HL-60 (cell line): ENCODE measurements around the gene TRUB2.
A peak's percentile ranks its signal among the peaks of the same experiment; 100 is the strongest.

Experiments
- DNase-seq, 2 experiments: peaks; one replicate each; pipeline ENCODE4 v3.0.0-alpha.2; 2010 to 2020; ENCODE audit warnings: low read depth in 1 of 2, low spot score in 1 of 2
- H3K27ac ChIP-seq: fragments of 250-450 bp; sonication (Bioruptor Pico); replicated peaks from 2 replicates; pipeline ENCODE4 v1.5.1; 2020; ENCODE audit warnings: mild to moderate bottlenecking, moderate library complexity
- H3K27me3 ChIP-seq: fragments of 250-450 bp; sonication (Bioruptor Pico); 2 replicates; pipeline ENCODE4 v1.5.1; 2021; ENCODE audit warnings: mild to moderate bottlenecking, moderate library complexity; ENCODE audit not compliant: insufficient read depth, poor library complexity, severe bottlenecking
- H3K4me3 ChIP-seq: replicated peaks from 2 replicates; pipeline ENCODE4 v1.5.1; 2011; ENCODE audit warnings: mild to moderate bottlenecking, control low read depth, low read length; ENCODE audit not compliant: insufficient read depth
- GABPA ChIP-seq: IDR thresholded peaks from 2 replicates; pipeline ENCODE4 v1.6.1; 2012; ENCODE audit warnings: low read depth
- POLR2AphosphoS5 ChIP-seq: IDR thresholded peaks from 2 replicates; pipeline ENCODE4 v1.6.1; 2012; ENCODE audit warnings: low read depth
- SPI1 ChIP-seq: IDR thresholded peaks from 2 replicates; pipeline ENCODE4 v1.6.1; 2012; ENCODE audit warnings: low read depth, mild to moderate bottlenecking, borderline replicate concordance
- TF ChIP-seq, protein P1 (sequence below): IDR thresholded peaks from 2 replicates; pipeline ENCODE4 v1.6.1; 2012; ENCODE audit warnings: low read depth; ENCODE audit not compliant: insufficient replicate concordance
- TF ChIP-seq, protein P2 (sequence below): IDR thresholded peaks from one replicate; pipeline ENCODE4 v1.5.1; 2011; ENCODE audit warnings: low read length, control low read depth, inconsistent platforms; ENCODE audit not compliant: insufficient read depth

TRUB2 gene

DNA sequence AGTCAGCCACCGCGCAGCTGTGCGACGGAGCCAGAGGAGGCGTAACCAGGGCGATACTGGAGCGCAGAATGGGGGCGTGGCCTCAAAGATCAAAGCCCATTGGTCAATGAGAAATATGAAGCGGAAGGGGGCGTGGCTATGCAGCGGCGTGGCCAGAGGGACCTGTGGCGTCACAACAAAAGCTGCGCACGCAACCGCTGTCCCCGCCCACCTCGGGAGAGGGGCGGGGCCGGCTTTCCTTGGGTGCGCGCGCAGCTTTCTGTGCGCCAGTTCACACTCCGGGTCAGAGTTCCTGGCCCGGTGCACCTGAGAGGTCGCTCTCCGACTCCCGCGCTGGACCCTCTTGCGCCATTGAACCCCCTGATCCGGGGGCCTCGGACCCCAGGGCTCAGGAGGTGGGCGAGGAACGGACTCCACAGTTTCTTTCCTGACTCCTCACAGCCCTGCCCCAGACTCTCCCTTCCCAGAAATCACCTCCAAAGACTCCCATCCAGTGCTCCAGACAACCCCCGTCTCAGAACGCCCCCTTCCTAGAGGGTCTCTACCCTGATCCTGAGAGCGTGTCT is 46.2 kb downstream of the TRUB2 start, which contains the start of gene SWI5:
Gene SWI5 (plus strand): TSS at position 269 of the 566 bp plus-strand sequence.
- Histone ChIP-seq H3K27me3 (no peaks in the 10 kb centered on the region), H3K4me3 (peak within 1 kb of the TSS; percentile 96), H3K27ac (peak within 1 kb of the TSS; percentile 66)
- peak; percentile 97 to 99 for DNase-seq
- TF ChIP-seq POLR2AphosphoS5 (peak; percentile 75), GABPA (no peak)
- TF ChIP-seq, protein P1, sequence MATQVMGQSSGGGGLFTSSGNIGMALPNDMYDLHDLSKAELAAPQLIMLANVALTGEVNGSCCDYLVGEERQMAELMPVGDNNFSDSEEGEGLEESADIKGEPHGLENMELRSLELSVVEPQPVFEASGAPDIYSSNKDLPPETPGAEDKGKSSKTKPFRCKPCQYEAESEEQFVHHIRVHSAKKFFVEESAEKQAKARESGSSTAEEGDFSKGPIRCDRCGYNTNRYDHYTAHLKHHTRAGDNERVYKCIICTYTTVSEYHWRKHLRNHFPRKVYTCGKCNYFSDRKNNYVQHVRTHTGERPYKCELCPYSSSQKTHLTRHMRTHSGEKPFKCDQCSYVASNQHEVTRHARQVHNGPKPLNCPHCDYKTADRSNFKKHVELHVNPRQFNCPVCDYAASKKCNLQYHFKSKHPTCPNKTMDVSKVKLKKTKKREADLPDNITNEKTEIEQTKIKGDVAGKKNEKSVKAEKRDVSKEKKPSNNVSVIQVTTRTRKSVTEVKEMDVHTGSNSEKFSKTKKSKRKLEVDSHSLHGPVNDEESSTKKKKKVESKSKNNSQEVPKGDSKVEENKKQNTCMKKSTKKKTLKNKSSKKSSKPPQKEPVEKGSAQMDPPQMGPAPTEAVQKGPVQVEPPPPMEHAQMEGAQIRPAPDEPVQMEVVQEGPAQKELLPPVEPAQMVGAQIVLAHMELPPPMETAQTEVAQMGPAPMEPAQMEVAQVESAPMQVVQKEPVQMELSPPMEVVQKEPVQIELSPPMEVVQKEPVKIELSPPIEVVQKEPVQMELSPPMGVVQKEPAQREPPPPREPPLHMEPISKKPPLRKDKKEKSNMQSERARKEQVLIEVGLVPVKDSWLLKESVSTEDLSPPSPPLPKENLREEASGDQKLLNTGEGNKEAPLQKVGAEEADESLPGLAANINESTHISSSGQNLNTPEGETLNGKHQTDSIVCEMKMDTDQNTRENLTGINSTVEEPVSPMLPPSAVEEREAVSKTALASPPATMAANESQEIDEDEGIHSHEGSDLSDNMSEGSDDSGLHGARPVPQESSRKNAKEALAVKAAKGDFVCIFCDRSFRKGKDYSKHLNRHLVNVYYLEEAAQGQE, result peak; percentile 23

DNA sequence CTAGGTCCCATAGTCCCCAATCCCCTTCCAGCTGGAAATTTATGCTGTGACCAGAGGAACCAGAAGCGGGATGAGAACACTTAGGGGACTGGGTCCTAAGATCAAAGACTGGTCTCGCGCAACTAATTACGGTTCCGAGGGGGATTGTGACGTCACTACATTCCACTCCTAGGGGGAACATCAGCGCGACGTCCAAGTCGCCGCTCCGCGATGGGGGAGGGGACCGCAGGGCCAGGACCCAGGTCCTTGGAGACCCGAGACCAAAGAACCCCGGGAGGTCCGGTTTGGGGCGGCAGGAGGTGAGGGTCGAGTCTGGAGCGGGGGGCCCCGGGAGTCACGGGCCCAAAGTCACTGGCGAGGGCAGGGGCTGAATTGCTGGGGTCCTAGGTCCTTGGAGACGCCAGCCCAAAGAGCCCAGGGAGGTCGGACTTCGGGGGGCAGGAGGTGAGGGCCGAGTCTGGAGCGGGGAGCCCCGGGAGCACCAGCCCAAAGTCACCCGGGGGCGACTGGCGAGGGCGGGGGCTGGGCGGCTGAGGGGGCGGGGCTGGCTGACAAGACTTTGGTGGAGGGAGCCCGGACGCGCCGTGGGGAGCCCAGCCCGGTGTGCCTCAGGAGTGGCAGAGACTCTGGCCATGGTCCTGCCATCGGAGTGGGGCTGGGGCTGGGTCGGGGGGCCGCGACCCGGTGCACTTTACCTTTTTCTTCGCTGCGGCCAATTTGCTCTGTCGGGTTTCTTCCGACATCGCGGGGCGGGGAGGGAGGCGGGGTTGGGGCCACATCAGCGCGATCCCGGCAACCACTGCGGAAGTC is 46.8 kb downstream of the TRUB2 start, which contains the start of gene GOLGA2:
Gene GOLGA2 (minus strand): TSS at position 810 of the 810 bp plus-strand sequence. CDS start 31 bp downstream, at position 779.
- H3K4me3 ChIP-seq, result peak within 1 kb of the TSS; percentile 96
- H3K27me3 ChIP-seq, result no peaks in the 10 kb centered on the region
- DNase-seq, result peak in 1 of 2 experiments; percentile 37
- TF ChIP-seq SPI1 (0 out of 2 replicates have a peak, but pooled peaks have one; percentile 73), GABPA (no peak)
- TF ChIP-seq, protein P1, result peak; percentile 42
- H3K27ac ChIP-seq, result peak within 1 kb of the TSS; percentile 66

DNA sequence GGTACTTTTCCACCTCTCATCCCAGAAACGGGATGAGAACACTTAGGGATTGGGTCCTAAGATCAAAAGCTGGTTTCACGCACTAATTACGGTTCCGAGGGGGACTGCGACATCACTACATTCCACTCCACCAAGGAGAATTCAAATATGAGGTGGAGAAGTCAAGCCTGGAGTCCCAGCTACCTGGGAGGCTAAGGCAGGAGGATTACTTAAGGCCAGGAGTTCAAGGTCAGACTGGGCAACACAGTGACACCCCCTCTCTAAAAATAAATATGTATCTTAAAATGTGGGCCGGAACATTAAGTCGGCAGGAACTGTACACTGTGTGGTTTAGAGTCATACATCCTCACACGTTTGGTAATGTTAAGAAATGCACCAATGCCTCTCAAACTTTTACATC is 48.0 kb downstream of the TRUB2 start:
- H3K27ac ChIP-seq, result no peak overlapping the region
- H3K4me3 ChIP-seq, result no peak overlapping the region

More for the DNA sequence above, 48.0 kb downstream of the TRUB2 start:
- H3K27me3 ChIP-seq, result no peaks in the 10 kb centered on the region
- DNase-seq, result no peak
- no peak for TF ChIP-seq SPI1
- TF ChIP-seq POLR2AphosphoS5, result no peak
- TF ChIP-seq, protein P1, result no peak
- no peak for TF ChIP-seq GABPA
- TF ChIP-seq, protein P2, sequence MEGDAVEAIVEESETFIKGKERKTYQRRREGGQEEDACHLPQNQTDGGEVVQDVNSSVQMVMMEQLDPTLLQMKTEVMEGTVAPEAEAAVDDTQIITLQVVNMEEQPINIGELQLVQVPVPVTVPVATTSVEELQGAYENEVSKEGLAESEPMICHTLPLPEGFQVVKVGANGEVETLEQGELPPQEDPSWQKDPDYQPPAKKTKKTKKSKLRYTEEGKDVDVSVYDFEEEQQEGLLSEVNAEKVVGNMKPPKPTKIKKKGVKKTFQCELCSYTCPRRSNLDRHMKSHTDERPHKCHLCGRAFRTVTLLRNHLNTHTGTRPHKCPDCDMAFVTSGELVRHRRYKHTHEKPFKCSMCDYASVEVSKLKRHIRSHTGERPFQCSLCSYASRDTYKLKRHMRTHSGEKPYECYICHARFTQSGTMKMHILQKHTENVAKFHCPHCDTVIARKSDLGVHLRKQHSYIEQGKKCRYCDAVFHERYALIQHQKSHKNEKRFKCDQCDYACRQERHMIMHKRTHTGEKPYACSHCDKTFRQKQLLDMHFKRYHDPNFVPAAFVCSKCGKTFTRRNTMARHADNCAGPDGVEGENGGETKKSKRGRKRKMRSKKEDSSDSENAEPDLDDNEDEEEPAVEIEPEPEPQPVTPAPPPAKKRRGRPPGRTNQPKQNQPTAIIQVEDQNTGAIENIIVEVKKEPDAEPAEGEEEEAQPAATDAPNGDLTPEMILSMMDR, result no peak
